Measurements from ENCODE around the gene SLC22A8.
A peak's percentile ranks its signal among the peaks of the same experiment; 100 is the strongest.
"Not testable (repeated sequence)": the region's sequence is repeated elsewhere in the genome, so short reads cannot be mapped to it uniquely, and the experiment has no call there.

Gene SLC22A8

GRCh38 chr11:63015521-63016215, at the start of gene SLC22A8:
TSS of gene SLC22A8 (minus strand) at chr11:63015841. CDS start at chr11:63014958, 883 bp downstream.
- Mint-ChIP-seq H3K4me3 (no peak within 1 kb of the TSS), H3K4me1 (no peaks in the 10 kb centered on the region), H3K9me3 (no peaks in the 10 kb centered on the region), H3K27me3 (peaks cover 19% of the 10 kb centered on the region), H3K36me3 (ENCODE audit: low read depth) (no peaks in the 10 kb centered on the region), H3K27ac (no peak within 1 kb of the TSS)
- DNase-seq (no peak), ATAC-seq (no peak)

GRCh38 chr11:63046203-63046602, 30.6 kb upstream of the SLC22A8 start:
- not testable (repeated sequence) for DNase-seq; H3K36me3 Mint-ChIP-seq (ENCODE audit: low read depth); H3K9me3 Mint-ChIP-seq; H3K27ac Mint-ChIP-seq; H3K4me1 Mint-ChIP-seq; H3K4me3 Mint-ChIP-seq; ATAC-seq
- H3K27me3 Mint-ChIP-seq, result peaks cover 13% of the 10 kb centered on the region

GRCh38 chr11:63042596-63042995, 27.0 kb upstream of the SLC22A8 start:
- no peak for DNase-seq
- H3K27ac Mint-ChIP-seq, result no peak overlapping the region
- H3K9me3 Mint-ChIP-seq, result no peaks in the 10 kb centered on the region
- no peak for ATAC-seq
- no peaks in the 10 kb centered on the region for H3K36me3 Mint-ChIP-seq (ENCODE audit: low read depth)
- H3K4me1 Mint-ChIP-seq, result no peaks in the 10 kb centered on the region
- peaks cover 18% of the 10 kb centered on the region for H3K27me3 Mint-ChIP-seq
- no peak overlapping the region for H3K4me3 Mint-ChIP-seq

GRCh38 chr11:63032457-63032856, 16.8 kb upstream of the SLC22A8 start:
- Mint-ChIP-seq H3K4me3 (no peak overlapping the region), H3K9me3 (no peaks in the 10 kb centered on the region), H3K36me3 (ENCODE audit: low read depth) (no peaks in the 10 kb centered on the region), H3K4me1 (no peaks in the 10 kb centered on the region), H3K27me3 (peaks cover 34% of the 10 kb centered on the region), H3K27ac (no peak overlapping the region)
- DNase-seq (no peak), ATAC-seq (no peak)

- Mint-ChIP-seq H3K4me3 (no peak overlapping the region), H3K27ac (no peak overlapping the region), H3K9me3 (no peaks in the 10 kb centered on the region), H3K27me3 (peaks cover 20% of the 10 kb centered on the region), H3K36me3 (ENCODE audit: low read depth) (no peaks in the 10 kb centered on the region), H3K4me1 (no peaks in the 10 kb centered on the region)
- peak; percentile 91 for DNase-seq
- ATAC-seq, result peak; percentile 70
These were observed 8.4 kb upstream of the SLC22A8 start for GRCh38 chr11:63023841-63024648.

GRCh38 chr11:63023222-63023814, 7.7 kb upstream of the SLC22A8 start:
- H3K9me3 Mint-ChIP-seq, result no peaks in the 10 kb centered on the region
- no peaks in the 10 kb centered on the region for H3K36me3 Mint-ChIP-seq (ENCODE audit: low read depth)
- no peak for DNase-seq
- peaks cover 22% of the 10 kb centered on the region for H3K27me3 Mint-ChIP-seq
- ATAC-seq, result no peak
- no peak overlapping the region for H3K27ac Mint-ChIP-seq
- H3K4me3 Mint-ChIP-seq, result no peak overlapping the region
- H3K4me1 Mint-ChIP-seq, result no peaks in the 10 kb centered on the region

GRCh38 chr11:63022441-63022840, 6.8 kb upstream of the SLC22A8 start:
- no peak overlapping the region for H3K27ac Mint-ChIP-seq
- no peaks in the 10 kb centered on the region for H3K4me1 Mint-ChIP-seq
- H3K36me3 Mint-ChIP-seq (ENCODE audit: low read depth), result no peaks in the 10 kb centered on the region
- H3K9me3 Mint-ChIP-seq, result no peaks in the 10 kb centered on the region
- H3K27me3 Mint-ChIP-seq, result peaks cover 16% of the 10 kb centered on the region
- DNase-seq, result no peak
- no peak overlapping the region for H3K4me3 Mint-ChIP-seq
- no peak for ATAC-seq

GRCh38 chr11:63020671-63021291, 5.1 kb upstream of the SLC22A8 start:
- ATAC-seq (no peak), DNase-seq (peak; percentile 52)
- Mint-ChIP-seq H3K36me3 (ENCODE audit: low read depth) (no peaks in the 10 kb centered on the region), H3K27ac (no peak overlapping the region), H3K27me3 (peaks cover 15% of the 10 kb centered on the region), H3K9me3 (no peaks in the 10 kb centered on the region), H3K4me3 (no peak overlapping the region), H3K4me1 (no peaks in the 10 kb centered on the region)

- H3K36me3 Mint-ChIP-seq (ENCODE audit: low read depth), result no peaks in the 10 kb centered on the region
These were observed 3.9 kb upstream of the SLC22A8 start for GRCh38 chr11:63019506-63019905.

GRCh38 chr11:63017306-63017974, 1.8 kb upstream of the SLC22A8 start:
- H3K27ac Mint-ChIP-seq, result no peak overlapping the region
- no peak overlapping the region for H3K4me3 Mint-ChIP-seq
- peaks cover 19% of the 10 kb centered on the region for H3K27me3 Mint-ChIP-seq
- no peaks in the 10 kb centered on the region for H3K36me3 Mint-ChIP-seq (ENCODE audit: low read depth)
- ATAC-seq, result no peak
- H3K4me1 Mint-ChIP-seq, result no peaks in the 10 kb centered on the region
- DNase-seq, result no peak
- H3K9me3 Mint-ChIP-seq, result no peaks in the 10 kb centered on the region

More at GRCh38 chr11:63019506-63019905, 3.9 kb upstream of the SLC22A8 start:
- DNase-seq, result no peak
- no peak overlapping the region for H3K27ac Mint-ChIP-seq
- peaks cover 18% of the 10 kb centered on the region for H3K27me3 Mint-ChIP-seq
- no peak overlapping the region for H3K4me3 Mint-ChIP-seq
- no peaks in the 10 kb centered on the region for H3K4me1 Mint-ChIP-seq
- no peak for ATAC-seq
- H3K9me3 Mint-ChIP-seq, result no peaks in the 10 kb centered on the region

GRCh38 chr11:63014408-63015055, 1.1 kb downstream of the SLC22A8 start:
- ATAC-seq (no peak), DNase-seq (no peak)
- H3K36me3 Mint-ChIP-seq (ENCODE audit: low read depth), result no peaks in the 10 kb centered on the region
- no peaks in the 10 kb centered on the region for H3K4me1 Mint-ChIP-seq
- no peaks in the 10 kb centered on the region for H3K9me3 Mint-ChIP-seq
- no peak overlapping the region for H3K4me3 Mint-ChIP-seq
- H3K27me3 Mint-ChIP-seq, result peaks cover 19% of the 10 kb centered on the region
- H3K27ac Mint-ChIP-seq, result no peak overlapping the region

- peaks cover 13% of the 10 kb centered on the region for H3K27me3 Mint-ChIP-seq
- H3K4me1 Mint-ChIP-seq, result no peaks in the 10 kb centered on the region
- H3K4me3 Mint-ChIP-seq, result no peak overlapping the region
- H3K27ac Mint-ChIP-seq, result no peak overlapping the region
- DNase-seq (no peak), ATAC-seq (no peak)
- H3K36me3 Mint-ChIP-seq (ENCODE audit: low read depth), result no peaks in the 10 kb centered on the region
- H3K9me3 Mint-ChIP-seq, result no peaks in the 10 kb centered on the region
These were observed 2.8 kb downstream of the SLC22A8 start for GRCh38 chr11:63012839-63013238.

- Mint-ChIP-seq H3K4me1 (no peaks in the 10 kb centered on the region), H3K27ac (no peak overlapping the region), H3K36me3 (ENCODE audit: low read depth) (no peaks in the 10 kb centered on the region), H3K27me3 (peaks cover 13% of the 10 kb centered on the region), H3K9me3 (no peaks in the 10 kb centered on the region), H3K4me3 (no peak overlapping the region)
- DNase-seq, result no peak
- no peak for ATAC-seq
These were observed 3.2 kb downstream of the SLC22A8 start for GRCh38 chr11:63012430-63012829.

GRCh38 chr11:63010934-63011439, 4.7 kb downstream of the SLC22A8 start:
- ATAC-seq, result no peak
- peaks cover 13% of the 10 kb centered on the region for H3K27me3 Mint-ChIP-seq
- no peaks in the 10 kb centered on the region for H3K4me1 Mint-ChIP-seq
- no peak for DNase-seq
- H3K27ac Mint-ChIP-seq, result no peak overlapping the region
- no peak overlapping the region for H3K4me3 Mint-ChIP-seq
- no peaks in the 10 kb centered on the region for H3K36me3 Mint-ChIP-seq (ENCODE audit: low read depth)
- no peaks in the 10 kb centered on the region for H3K9me3 Mint-ChIP-seq
